IMR-90 (cell line): ENCODE results near the gene GPBAR1. TPM values are rescaled to one million over a fixed set of nuclear protein-coding genes. Genes with fewer than 3 reads are reported as not detected.
"Not testable (repeated sequence)": the region's sequence is repeated elsewhere in the genome, so short reads cannot be mapped to it uniquely, and the experiment has no call there.

ENCODE experiments used
- ATAC-seq: fragments of 200-7000 bp; cut with Tn5 transposase; 2 replicates; pipeline ENCODE4 v1.9.1; 2020; ENCODE audit warnings: low read depth, mild to moderate bottlenecking, moderate library complexity
- BruUV-seq: library from RNA; stranded (reverse); fragments of 400-500 nt; replicated peaks from 2 replicates; lab custom pipeline; 2021; lab: Mats Ljungman, UMichigan
- CTCF ChIA-PET: fragments of 300-600 bp; formaldehyde crosslinking; extraction: SDS; loops from one replicate; lab custom pipeline; 2021; ENCODE audit warnings: antibody characterized with exemption; lab: Yijun Ruan, JAX
- POLR2A ChIA-PET: fragments of 300-600 bp; sonication (Branson Sonifier 250); formaldehyde crosslinking; loops from one replicate; lab custom pipeline; 2022; ENCODE audit warnings: antibody characterized with exemption; ENCODE audit not compliant: unreplicated experiment; lab: Charles Lee
- DNase-seq: peaks from one replicate; pipeline ENCODE4 v3.0.0; 2013
- H2AFZ ChIP-seq: replicated peaks from 2 replicates; pipeline ENCODE3; 2013; ENCODE audit warnings: low read length, mild to moderate bottlenecking; ENCODE audit not compliant: poor library complexity
- H2AK5ac ChIP-seq: 2 replicates; pipeline ENCODE4 v1.6.1; 2013; ENCODE audit warnings: low read depth, low read length, inconsistent platforms
- H2AK9ac ChIP-seq: replicated peaks from 2 replicates; pipeline ENCODE3; 2013; ENCODE audit warnings: mild to moderate bottlenecking, low read depth, low read length, moderate library complexity; ENCODE audit not compliant: poor library complexity
- H2BK120ac ChIP-seq: 2 replicates; pipeline ENCODE4 v1.6.1; 2013; ENCODE audit warnings: low read depth, low read length, inconsistent platforms
- H2BK15ac ChIP-seq: 3 replicates; pipeline ENCODE4 v1.6.1; 2013; ENCODE audit warnings: low read depth, low read length, inconsistent platforms
- H2BK20ac ChIP-seq: 2 replicates; pipeline ENCODE4 v1.6.1; 2013; ENCODE audit warnings: low read depth, mild to moderate bottlenecking, inconsistent platforms, low read length, moderate library complexity
- H2BK5ac ChIP-seq: 2 replicates; pipeline ENCODE4 v1.6.1; 2013; ENCODE audit warnings: mild to moderate bottlenecking, low read depth, low read length, inconsistent platforms; ENCODE audit not compliant: poor library complexity, severe bottlenecking
- H3K14ac ChIP-seq: replicated peaks from 2 replicates; pipeline ENCODE4 v1.6.1; 2013; ENCODE audit warnings: low read depth, low read length, inconsistent platforms
- H3K18ac ChIP-seq: 2 replicates; pipeline ENCODE4 v1.6.1; 2013; ENCODE audit warnings: low read depth, low read length, control low read depth
- H3K23ac ChIP-seq: 2 replicates; pipeline ENCODE4 v1.6.1; 2013; ENCODE audit warnings: low read depth, low read length, inconsistent platforms
- H3K27ac ChIP-seq: 2 replicates; pipeline ENCODE4 v1.5.1; 2013; ENCODE audit warnings: mild to moderate bottlenecking, control low read depth, low read length; ENCODE audit not compliant: insufficient read depth
- H3K27me3 ChIP-seq: 2 replicates; pipeline ENCODE4 v1.6.1; 2013; ENCODE audit warnings: low read length; ENCODE audit not compliant: control insufficient read depth, insufficient read depth
- H3K36me3 ChIP-seq: 2 replicates; pipeline ENCODE4 v1.6.1; 2013; ENCODE audit warnings: low read length, mixed read lengths; ENCODE audit not compliant: control insufficient read depth, insufficient read depth
- H3K4ac ChIP-seq: 2 replicates; pipeline ENCODE4 v1.6.1; 2013; ENCODE audit warnings: low read depth, low read length, inconsistent platforms
- H3K4me1 ChIP-seq: 2 replicates; pipeline ENCODE4 v1.6.1; 2013; ENCODE audit warnings: low read length, mixed read lengths; ENCODE audit not compliant: control insufficient read depth, insufficient read depth
- H3K4me2 ChIP-seq: 2 replicates; pipeline ENCODE4 v1.6.1; 2013; ENCODE audit warnings: low read depth, mild to moderate bottlenecking, control low read depth, low read length, moderate library complexity
- H3K4me3 ChIP-seq: 2 replicates; pipeline ENCODE4 v1.5.1; 2013; ENCODE audit warnings: low read depth, mild to moderate bottlenecking, control low read depth, low read length, moderate library complexity; ENCODE audit not compliant: insufficient read depth
- H3K56ac ChIP-seq: 2 replicates; pipeline ENCODE4 v1.6.1; 2013; ENCODE audit warnings: low read length, inconsistent platforms; ENCODE audit not compliant: insufficient read depth; ENCODE audit errors: extremely low read depth
- H3K79me1 ChIP-seq, 2 experiments: 2 replicates each; pipeline ENCODE4 v1.6.1; 2013; ENCODE audit warnings: low read length in 2 of 2, inconsistent platforms in 1 of 2, low read depth in 1 of 2
- H3K9ac ChIP-seq: 2 replicates; pipeline ENCODE4 v1.6.1; 2013; ENCODE audit warnings: low read depth, low read length, control low read depth
- H3K9me1 ChIP-seq: 2 replicates; pipeline ENCODE4 v1.6.1; 2013; ENCODE audit warnings: low read length, inconsistent platforms; ENCODE audit not compliant: insufficient read depth
- H3K9me3 ChIP-seq: 2 replicates; pipeline ENCODE4 v1.6.1; 2013; ENCODE audit warnings: low read length; ENCODE audit not compliant: control insufficient read depth, insufficient read depth
- H4K20me1 ChIP-seq: 2 replicates; pipeline ENCODE4 v1.6.1; 2013; ENCODE audit warnings: low read length, inconsistent platforms; ENCODE audit not compliant: insufficient read depth
- H4K5ac ChIP-seq: 2 replicates; pipeline ENCODE4 v1.6.1; 2013; ENCODE audit warnings: mild to moderate bottlenecking, low read depth, low read length, control low read depth
- H4K8ac ChIP-seq, 2 experiments: 2 replicates each; pipeline ENCODE4 v1.6.1; 2013; ENCODE audit warnings: low read depth in 2 of 2, low read length in 2 of 2, control low read depth in 1 of 2, inconsistent platforms in 1 of 2
- H4K91ac ChIP-seq: 2 replicates; pipeline ENCODE4 v1.6.1; 2013; ENCODE audit warnings: low read depth, low read length, inconsistent platforms; ENCODE audit not compliant: insufficient read depth
- CHD1 ChIP-seq: IDR thresholded peaks from 2 replicates; pipeline ENCODE4 v1.6.1; 2012; ENCODE audit warnings: low read depth, low read length, improper control_type of control experiment
- CTCF ChIP-seq: conservative IDR thresholded peaks from 2 replicates; pipeline ENCODE4 v1.5.1; 2012; ENCODE audit warnings: mild to moderate bottlenecking, low read depth, low read length, improper control_type of control experiment
- WGBS, 2 experiments: methylation state at CpG; one replicate each; pipeline versions ENCODE4 v1.1.5 to v1.1.7; 2013; ENCODE audit warnings: missing lambda C conversion rate in 2 of 2; ENCODE audit not compliant: insufficient read length in 1 of 2; ENCODE audit errors: extremely low coverage in 2 of 2; 5-methylcytosine and 5-hydroxymethylcytosine counted together
- dilution Hi-C: fragments of 300-500 bp; cut with HindIII; formaldehyde crosslinking; loops from one replicate; pipeline ENCODE4 v1.14.3; 2018; ENCODE audit warnings: low sequenced_read_pairs; ENCODE audit not compliant: unreplicated experiment
- in situ Hi-C: fragments of 300-500 bp; cut with MboI; formaldehyde crosslinking; loops from 3 replicates; pipeline ENCODE4 v1.14.3; 2019; ENCODE audit warnings: low sequenced_read_pairs, inconsistent platforms, mixed read lengths
- intact Hi-C: fragments of 100-400 bp; cut with micrococcal nuclease; formaldehyde crosslinking; loops from 2 replicates; pipeline ENCODE4 v1.10.0; 2022
- polyA plus RNA-seq, 3 experiments: library from polyadenylated mRNA; depleted of rRNA; stranded (reverse); fragments of >200 nt; gene quantifications; 2 replicates each; pipeline ENCODE4 v1.2.3, GENCODE V29; 2012; ENCODE audit warnings: low replicate concordance in 1 of 3
- total RNA-seq: library from RNA; depleted of rRNA; stranded (reverse); fragments of >200 nt; gene quantifications from 2 replicates; pipeline ENCODE4 v1.2.3, GENCODE V29; 2012

Gene GPBAR1
- total and polyA plus RNA-seq, 2 of the 4 experiments (the other 2 are of a cell fraction) = under 0.01 to 0.21 TPM

DNA sequence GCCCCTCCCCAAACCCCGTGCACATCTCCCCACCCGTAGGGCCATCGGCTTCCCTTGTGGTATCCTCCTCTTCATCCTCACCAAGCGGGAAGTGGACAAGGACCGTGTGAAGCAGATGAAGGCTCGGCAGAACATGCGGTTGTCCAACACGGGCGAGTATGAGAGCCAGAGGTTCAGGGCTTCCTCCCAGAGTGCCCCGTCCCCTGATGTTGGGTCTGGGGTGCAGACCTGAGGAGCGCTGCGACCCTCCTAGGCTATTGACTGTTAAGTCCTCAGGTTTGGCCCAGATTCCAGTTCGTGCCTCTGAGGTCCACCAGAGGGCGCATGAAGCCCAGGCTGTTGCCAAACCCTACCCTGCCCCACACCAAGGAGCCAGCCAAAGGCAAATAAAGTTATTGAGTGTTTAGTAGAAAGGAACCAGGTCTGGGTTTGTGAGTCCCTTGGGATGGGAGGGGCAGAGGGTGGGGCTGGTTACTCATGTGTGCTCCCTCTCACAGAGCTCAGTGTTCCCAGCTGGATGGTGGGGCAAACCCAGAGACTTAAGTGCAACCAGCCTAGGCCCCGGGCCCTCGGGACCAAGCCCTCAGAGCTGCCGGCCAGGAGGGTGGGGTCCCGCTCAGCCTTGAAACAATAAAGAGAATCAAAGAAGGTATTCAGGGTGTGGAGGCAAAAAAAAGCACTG is 11.9 kb downstream of the GPBAR1 start (continued):
- TF ChIP-seq CTCF (peak; percentile 89), CHD1 (no peak)

DNA sequence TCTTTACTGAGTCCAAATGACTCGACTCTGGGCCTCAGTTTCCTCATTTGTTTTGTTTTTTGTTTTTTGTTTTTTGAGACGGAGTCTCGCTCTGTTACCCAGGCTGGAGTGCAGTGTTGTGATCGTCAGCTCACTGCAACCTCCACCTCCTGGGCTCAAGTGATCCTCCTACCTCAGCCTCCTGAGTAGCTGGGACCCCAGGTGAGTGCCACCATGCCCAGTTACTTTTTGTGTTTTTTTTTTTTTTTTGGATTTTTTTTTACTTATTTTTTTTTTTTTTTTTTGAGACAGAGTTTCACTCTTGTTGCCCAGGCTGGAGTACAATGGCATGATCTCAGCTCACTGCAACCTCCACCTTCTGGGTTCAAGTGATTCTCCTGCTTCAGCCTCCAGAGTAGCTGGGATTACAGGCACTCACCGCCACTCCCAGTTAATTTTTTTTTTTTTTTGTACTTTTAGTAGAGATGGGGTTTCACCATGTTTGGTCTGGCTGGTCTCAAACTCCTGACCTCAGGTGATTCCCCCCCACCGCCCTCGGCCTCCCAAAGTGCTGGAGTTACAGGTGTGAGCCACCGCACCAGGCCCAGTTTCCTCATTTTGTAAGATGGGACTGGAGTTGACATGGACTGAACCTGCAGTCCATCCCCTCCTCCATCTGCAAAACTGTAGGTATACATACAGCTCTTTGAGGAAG is 12.5 kb downstream of the GPBAR1 start:
- ATAC-seq, H2BK120ac ChIP-seq, H3K9ac ChIP-seq, H3K18ac ChIP-seq, H2BK5ac ChIP-seq, H4K8ac ChIP-seq, H3K14ac ChIP-seq, H4K5ac ChIP-seq, H3K4me2 ChIP-seq, H3K23ac ChIP-seq, BruUV-seq, H3K9me1 ChIP-seq, H3K27me3 ChIP-seq, H2BK15ac ChIP-seq, dilution Hi-C loops, DNase-seq, H3K4me3 ChIP-seq, H4K91ac ChIP-seq, H2BK20ac ChIP-seq, H3K56ac ChIP-seq, H3K9me3 ChIP-seq, H3K27ac ChIP-seq, H4K20me1 ChIP-seq, H2AFZ ChIP-seq: not testable (repeated sequence)
- intact Hi-C loops (loop anchor here (2.0 to 10.0 kb wide), 2 partner anchors 13 to 291 kb away; partner anchors contain the start of genes CNOT9 and USP37), in situ Hi-C loops (loop anchor here (10.0 kb wide), 1 partner anchor 121 kb away; the partner anchor contains the start of gene CTDSP1)
- H2AK9ac ChIP-seq = peak overlapping the region; percentile 0
- peaks cover 47% of the 10 kb centered on the region for H3K36me3 ChIP-seq
- 0 out of 2 replicates have a peak overlapping the region, but pooled peaks have one; percentile 36 for H2AK5ac ChIP-seq
- ChIA-PET CTCF (interaction anchor here (0.8 to 3.9 kb wide), 4 partner anchors 11 to 169 kb away, joined by 3 to 24 read pairs (median 4); partner anchors contain the start of genes CATIP and TMBIM1), POLR2A (interaction anchor here (0.6 to 1.1 kb wide), 2 partner anchors 9 to 14 kb away, joined by 3 to 4 read pairs; no protein-coding TSS in a partner anchor)
- H3K4ac ChIP-seq = peak overlapping the region; percentile 68; the same call in 1 of the 2 replicates
- peaks cover 10% of the 10 kb centered on the region for H3K4me1 ChIP-seq
- WGBS, 2 experiments = no CpG with 5 or more reads among the region's 8 CpGs
- H3K79me1 ChIP-seq = peaks cover 20 to 74% of the 10 kb centered on the region in 2 experiments; a peak in 3 of 4 replicates
